CD4-positive, alpha-beta T cell treated with Interleukin-12 subunit alpha and Interleukin-12 subunit beta, for 1 hour (primary cell): ENCODE measurements around the gene COIL.

Experiments
- DNase-seq: peaks from one replicate; pipeline ENCODE4 v3.0.0-alpha.2; 2020

COIL gene

GRCh38 chr17:56903560-56903959 is 57.3 kb downstream of the COIL start:
- DNase-seq, result no peak

GRCh38 chr17:56902348-56902747 is 58.5 kb downstream of the COIL start:
- DNase-seq, result no peak

GRCh38 chr17:56899403-56899802 is 61.4 kb downstream of the COIL start:
- DNase-seq, result no peak

GRCh38 chr17:56898874-56899273 is 62.0 kb downstream of the COIL start:
- DNase-seq, result no peak

- no peak for DNase-seq
Measured at GRCh38 chr17:56897646-56898424, 63.0 kb downstream of the COIL start.

GRCh38 chr17:56896968-56897359 is 63.9 kb downstream of the COIL start:
- no peak for DNase-seq

GRCh38 chr17:56896217-56896967 is 64.5 kb downstream of the COIL start:
- no peak for DNase-seq

GRCh38 chr17:56894859-56895455 is 65.9 kb downstream of the COIL start:
- DNase-seq, result no peak

GRCh38 chr17:56893503-56893902 is 67.3 kb downstream of the COIL start:
- DNase-seq, result no peak

- no peak for DNase-seq
Measured at GRCh38 chr17:56892333-56892732, 68.5 kb downstream of the COIL start.

GRCh38 chr17:56891751-56892150 is 69.1 kb downstream of the COIL start:
- DNase-seq, result peak; percentile 51

GRCh38 chr17:56890906-56891674 is 69.8 kb downstream of the COIL start:
- DNase-seq, result no peak

GRCh38 chr17:56890390-56890789 is 70.5 kb downstream of the COIL start:
- no peak for DNase-seq
